ENCODE results near the gene SLC7A1.
A peak's percentile ranks its signal among the peaks of the same experiment; 100 is the strongest.

The SLC7A1 gene

DNA sequence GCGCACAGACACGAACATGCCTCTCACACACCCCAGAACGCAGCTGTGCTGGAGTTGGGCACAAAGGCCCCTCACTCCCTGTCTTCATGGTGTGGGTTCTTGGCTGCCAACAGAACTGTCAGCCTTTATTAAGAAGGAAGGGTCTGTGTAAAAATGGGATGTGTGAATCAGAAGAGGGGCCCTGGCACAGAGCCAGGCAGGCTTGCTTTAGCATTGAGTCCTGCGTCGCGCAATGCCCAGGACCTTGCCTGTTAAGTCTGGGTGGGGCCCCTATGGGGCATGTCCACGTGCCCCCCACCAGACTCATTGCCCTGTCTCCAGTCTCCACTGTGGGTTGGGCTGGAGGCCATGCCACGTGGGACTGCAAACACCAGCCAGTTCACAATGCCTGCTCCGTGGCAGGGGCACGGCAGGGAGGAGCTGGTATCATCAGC, 84.8 kb downstream of the SLC7A1 start:
- no peak for DNase-seq (ENCODE audit: low spot score)

DNA sequence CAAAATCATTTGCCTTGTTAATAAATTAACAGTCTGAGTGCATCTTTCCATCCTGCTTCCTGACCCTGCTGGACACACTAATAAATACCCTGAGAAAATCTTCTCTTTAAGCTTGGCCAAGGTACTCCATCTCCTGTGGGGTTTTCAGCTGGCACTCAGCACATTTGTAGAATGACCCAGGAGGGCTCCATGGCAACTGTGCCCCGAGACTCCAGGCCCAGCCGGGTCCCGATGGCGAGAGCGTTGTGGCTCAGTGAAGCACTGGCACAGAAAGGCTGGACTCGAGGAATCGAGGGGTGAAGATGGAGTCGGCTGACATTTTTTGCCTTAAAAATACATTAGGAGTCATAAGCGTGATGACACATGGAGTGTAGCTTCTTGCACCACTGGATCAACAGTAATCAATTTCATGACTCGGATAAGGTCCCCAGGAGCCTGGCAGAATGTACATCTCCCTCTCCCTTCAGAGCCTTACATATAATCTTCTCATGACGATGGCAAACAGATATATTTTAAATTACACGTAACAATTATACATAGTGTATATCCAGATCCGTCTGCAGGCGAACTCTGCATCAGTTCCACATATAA, 85.4 kb downstream of the SLC7A1 start:
- DNase-seq (ENCODE audit: low spot score): no peak

DNA sequence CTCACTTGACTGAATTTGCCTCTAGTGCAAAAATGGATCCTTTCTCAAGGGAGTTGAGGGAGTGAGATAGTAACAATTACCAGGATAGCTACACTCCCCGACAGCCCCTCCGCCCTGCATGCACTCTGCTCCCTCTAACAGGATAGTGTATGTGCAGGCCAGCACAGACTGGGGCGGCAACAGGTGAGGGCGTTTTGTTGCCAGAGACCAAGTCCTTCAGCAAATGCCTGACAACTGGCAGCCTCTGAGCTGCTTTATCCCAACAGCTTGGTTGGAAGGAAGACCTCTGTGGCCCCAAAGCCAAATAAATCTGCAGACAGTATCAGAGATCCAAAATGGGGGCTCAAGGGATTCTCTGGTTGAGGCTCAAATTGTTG, 86.6 kb downstream of the SLC7A1 start:
- no peak for DNase-seq (ENCODE audit: low spot score)

DNA sequence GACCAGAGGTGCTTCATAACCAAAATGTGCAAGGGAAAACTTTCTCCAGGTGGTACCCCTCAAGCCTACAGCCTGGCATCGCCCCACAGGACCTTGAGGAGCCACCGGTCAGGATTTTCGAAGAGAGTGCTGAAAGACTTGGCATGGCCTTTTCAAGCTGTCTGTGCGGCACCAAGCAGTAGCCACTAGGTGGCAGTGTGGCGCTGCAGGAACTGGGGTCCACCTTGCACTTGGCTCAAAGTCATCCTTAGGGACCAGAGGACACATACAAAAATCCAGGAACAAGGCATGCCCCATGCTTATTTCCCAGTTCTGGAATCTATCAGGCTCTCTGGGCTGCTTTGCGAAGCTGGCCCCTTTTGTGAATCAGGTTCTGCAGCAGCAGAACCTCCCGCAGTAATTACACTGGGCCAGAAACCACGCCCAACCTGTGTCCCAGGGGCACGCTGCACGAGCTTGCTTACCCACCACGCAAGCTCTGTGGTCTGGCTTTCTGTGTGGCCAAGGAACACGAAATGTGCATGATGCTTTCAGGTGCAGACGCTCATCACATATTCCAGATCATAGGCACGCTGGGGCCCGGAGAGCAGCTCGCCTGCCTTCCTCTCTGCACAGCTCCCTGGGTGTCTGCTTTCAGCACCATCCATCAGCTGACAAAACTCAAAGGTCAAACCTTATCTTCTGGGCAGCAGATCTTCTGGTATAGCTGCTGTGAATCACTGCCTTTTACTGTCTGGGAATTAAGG, 87.2 kb downstream of the SLC7A1 start:
- peak; percentile 91 for DNase-seq (ENCODE audit: low spot score)

DNA sequence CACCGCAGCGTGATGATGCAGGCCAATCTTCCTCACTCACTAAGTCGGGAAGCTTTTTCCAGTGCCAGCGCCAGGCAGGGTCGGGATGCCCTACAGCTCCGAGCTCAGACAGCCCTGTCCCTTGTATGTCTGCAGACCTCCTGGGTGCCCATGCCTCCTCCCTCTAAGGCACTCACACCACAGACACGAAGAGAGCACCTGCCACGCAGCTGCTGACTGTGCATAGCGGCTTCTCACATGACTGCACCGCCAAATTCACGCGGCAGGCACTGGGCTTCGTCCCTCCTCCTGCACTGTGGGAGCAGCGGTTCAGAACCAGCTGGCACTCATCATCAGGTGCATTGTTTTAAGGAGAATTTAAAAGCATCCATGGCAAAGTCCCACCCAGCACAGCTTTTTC, 88.1 kb downstream of the SLC7A1 start:
- DNase-seq (ENCODE audit: low spot score): no peak

DNA sequence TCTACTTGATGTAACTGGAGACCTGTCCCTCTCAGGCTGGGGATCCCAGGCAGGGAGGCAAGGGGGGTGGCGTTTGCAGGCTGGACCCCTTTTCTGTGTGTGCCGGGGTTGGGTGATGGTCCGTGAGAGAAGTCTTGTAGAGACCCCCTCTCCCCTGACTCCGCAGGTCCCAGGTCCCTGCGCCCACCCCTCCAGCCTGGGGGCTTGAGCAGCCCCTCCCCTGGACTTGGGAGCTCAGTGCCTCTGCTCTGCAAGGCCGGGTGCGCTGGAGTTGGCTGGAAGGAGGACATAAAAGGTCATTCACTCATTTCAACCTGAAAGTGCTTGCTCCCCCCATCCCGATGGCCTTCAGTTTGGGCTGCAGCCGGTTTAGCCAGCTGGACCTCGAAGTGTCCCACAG, 89.5 kb downstream of the SLC7A1 start:
- no peak for DNase-seq (ENCODE audit: low spot score)

DNA sequence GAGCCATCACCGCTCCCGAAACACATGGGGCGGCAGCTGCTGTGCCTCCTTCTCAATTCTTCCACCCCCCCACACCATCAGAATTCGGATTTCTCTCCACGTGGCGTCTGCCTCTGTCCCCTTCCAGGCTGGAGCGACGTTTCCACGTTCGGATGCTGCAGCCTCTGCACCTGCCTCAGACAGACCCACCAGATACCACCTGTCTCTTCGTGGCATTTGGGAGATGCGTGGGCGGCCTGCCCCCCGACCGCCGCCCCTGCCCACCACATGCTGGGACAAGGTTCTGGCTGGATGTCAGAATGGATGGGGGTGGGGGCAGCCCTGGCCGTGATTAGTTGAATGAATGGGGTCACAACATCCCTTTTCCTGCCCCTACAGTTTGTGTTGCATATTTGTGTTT, 90.0 kb downstream of the SLC7A1 start:
- DNase-seq (ENCODE audit: low spot score): no peak

DNA sequence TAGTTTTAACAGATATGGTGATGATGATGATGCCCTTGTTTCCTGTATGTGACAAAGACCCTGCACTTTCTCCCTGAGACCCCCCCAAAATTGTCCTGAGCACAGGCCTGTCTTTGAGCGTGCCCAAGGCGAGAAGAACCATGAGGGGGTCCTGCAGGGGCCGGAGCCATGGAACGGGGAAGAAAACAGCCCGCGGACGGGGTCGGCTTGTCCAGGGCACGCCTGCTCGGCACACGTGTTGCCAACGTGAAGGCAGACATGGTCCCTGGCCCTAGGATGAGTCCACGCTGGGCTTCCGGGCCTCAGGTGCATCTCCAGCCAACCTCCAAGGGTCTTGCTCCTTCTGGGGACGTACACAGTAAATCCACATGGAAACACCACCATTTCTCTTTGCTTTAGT, 90.8 kb downstream of the SLC7A1 start:
- no peak for DNase-seq (ENCODE audit: low spot score)

DNA sequence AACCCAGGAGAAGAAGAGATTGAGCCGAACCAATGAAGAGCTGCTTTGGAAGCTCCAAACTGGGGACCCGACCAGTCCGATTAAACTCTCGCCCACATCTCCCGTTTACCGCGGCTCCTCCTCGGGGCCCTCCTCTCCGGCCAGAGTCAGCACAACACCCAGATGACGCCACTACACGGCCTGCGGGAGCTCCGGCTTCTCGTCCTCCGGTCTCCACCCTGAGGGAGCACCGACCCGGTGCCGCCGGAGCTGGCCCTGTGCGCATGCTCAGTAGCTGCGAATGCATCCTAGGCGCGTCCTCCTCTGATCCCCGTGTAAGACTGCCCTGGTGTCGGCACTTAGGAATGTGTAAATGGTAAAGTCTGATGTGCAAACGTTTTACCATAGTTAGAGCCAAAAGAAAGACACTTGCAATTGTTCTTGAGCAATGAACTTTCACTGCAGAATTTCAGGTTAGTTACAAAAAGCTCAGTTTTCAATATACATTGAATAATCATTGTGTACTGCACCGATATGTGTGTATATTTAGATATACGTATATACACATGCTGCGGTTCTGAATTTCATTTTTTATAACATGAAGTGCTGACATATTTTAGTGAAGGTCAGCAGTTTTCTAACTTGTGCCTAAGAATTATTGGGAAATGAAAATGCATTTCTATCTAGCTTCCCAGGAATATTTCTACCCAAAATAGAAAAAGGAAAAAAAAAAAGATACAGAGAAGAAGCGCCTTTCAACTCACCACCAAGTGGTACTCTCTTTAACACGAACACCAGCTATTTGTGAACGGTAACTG, 92.2 kb downstream of the SLC7A1 start:
- peak; percentile 86 for DNase-seq (ENCODE audit: low spot score)

DNA sequence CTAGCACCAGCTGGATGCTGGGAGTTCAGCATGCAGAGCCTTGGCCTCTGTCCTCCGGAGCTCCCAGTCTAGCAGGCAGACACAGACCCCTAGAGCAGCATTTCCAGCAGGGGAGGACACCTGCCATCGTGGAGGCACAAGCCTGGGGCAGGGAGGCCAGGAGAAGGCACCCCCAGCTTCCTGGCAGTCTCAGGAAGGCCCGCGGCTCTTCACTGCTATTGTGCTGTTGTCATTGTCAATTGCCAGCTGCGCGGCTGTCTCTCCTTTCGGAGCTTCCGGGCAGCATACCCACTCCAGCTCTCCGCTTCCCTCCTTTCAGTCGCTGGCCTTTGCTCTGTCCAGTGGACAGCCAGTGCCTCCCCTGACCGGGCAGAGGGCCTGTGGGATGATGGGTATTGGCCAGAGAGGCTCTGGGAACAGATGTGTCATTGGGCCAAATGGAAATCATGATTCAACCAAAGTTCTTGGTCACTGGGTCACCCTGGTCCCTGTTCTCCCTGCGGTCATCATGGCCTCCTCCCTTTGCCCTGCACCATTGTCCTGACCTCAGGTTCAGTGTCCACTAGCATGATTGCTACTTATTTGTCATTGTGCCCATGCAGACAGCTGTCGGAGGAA, 93.0 kb downstream of the SLC7A1 start:
- no peak for DNase-seq (ENCODE audit: low spot score)

DNA sequence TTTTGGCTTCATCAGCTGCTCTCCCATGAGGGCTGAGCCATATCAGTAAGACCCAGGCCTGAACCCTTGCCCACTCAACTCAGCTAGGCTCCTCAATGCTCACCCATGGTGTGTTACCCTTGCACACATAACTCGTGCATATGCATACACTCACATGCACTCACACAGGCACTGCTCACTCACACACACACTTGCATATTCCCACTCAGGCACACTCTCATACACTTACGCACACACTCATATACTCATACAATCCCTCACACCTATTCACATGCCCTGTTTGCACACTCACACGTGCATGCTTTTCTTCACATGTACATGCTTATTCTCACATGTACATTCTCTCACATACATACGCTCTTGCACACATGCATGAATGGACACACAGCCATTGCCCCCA, 93.8 kb downstream of the SLC7A1 start:
- DNase-seq (ENCODE audit: low spot score): no peak

DNA sequence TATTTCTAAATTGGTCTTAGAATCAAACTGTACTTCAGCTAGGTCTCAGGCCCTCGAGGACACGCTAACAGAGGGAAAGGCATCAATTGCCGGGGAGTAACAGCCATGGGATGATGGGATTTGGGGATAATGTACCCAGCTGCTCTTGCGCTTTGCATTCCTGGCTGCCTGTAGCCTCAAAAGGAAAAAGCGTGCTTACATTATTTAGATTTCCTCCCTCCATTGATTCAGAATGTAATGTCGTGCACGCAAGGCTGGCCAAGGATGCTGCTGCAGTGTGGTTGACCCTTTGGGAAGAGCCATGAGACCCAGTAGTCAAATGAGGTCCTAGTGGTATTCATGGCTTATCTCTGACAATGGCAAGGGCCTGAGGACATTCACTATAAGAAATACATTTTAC, 95.1 kb downstream of the SLC7A1 start:
- no peak for DNase-seq (ENCODE audit: low spot score)

DNA sequence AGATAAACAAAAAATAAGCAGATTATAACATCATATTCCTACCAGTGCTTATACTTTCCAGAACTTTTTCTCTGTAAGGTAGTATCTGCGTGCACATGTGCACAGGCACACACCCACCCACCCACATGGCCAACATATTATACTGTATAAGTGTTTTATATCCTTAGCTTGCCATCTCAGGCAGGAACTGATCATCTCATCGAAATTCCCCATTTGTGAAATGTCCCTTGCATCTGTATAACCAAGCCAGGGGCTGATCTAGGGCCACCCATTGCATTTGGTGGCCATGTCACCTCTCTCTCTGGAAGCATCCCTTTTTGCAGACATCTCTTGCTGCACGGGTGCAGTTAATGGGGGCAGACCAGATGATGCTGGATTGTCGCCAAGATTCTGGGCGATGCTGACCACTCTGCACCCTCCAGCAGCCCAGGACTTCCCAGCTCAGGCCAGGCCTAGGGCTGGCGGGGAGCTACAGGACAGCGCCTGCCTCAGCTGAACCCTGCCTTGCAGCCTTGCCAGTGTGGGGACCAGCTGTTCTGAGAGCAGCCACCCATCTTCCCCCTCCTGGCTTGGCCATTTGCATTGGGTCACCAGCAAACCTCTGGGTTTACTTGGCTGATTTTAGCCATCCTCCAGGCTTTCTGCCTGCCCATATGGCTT, 95.9 kb downstream of the SLC7A1 start:
- no peak for DNase-seq (ENCODE audit: low spot score)

DNA sequence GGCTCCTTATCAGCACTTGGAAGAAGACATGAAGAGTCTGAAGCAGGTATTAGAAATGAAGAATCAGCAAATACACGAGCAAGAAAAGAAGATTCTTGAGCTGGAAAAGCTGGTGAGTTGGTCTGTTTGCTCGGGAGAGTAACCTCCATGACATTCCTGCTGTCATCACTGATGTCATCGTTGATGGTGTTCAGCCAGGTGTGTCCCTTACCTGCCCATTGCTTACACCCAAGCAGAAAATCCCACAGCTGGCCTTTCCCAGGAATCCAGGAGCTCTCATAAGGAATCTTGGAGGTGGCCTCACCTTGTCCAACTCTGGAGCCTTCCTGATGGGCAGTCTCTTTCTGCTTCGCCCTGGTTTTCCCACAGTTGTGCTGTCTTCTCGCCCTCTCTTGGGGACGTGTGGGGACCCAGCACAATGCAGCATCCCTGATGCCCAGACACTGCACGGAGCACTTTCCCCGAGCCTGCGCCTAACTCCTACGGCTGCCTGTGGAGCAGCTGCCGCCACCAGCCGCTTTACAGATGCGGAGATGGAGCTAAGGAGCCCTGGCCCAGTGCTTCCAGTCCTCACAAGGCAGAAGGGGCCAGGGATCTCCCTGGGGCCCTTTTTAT, 97.0 kb downstream of the SLC7A1 start:
- DNase-seq (ENCODE audit: low spot score): no peak

DNA sequence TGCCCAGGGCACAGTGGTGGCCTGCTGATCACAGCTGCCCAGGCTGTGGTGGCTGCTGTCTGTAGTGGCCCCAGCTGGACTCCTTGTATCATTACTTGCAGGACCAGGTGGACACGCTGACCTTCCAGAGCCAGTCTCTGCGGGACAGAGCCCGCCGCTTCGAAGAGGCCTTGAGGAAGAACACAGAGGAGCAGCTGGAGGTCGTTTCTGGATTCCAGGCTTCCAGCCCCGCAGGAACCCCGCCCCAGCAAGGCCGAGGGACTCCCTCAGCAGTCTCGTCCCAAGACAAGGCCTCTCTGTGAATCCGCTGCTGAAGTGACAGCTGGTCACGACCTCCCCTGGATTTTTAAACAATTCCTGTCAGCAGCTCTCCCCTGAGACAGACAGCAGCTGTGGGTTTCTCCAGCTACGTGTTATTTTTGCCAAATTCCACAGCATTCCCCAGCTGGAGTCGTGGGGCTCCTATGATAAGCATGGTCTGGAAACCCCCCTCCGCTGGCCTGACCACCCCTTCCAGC, 98.3 kb downstream of the SLC7A1 start:
- peak; percentile 36 for DNase-seq (ENCODE audit: low spot score)

DNA sequence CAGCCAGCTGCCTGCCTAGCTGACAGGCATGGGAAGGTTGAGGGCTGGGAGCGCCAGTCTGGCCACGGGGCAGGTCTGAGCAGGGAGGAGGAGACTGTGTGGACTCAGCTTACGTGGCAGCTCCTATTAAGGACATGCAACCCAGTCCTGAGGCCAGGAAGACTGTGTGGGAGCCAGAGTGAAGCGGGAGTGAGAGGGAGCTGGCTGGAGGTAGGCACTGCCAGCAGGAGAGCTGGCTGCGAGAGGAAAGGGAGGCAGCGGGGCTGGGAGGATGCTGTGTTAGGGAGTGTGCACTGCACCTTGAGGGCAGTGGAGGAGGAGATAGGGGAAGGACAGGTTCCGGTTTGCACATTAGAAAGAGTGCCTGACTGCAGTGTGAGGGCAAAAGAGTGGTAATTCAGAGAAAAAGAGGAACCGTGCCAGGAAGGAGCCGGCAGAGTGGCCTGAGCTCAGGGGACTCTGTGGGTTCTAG, 99.2 kb downstream of the SLC7A1 start:
- DNase-seq (ENCODE audit: low spot score): peak; percentile 42

DNA sequence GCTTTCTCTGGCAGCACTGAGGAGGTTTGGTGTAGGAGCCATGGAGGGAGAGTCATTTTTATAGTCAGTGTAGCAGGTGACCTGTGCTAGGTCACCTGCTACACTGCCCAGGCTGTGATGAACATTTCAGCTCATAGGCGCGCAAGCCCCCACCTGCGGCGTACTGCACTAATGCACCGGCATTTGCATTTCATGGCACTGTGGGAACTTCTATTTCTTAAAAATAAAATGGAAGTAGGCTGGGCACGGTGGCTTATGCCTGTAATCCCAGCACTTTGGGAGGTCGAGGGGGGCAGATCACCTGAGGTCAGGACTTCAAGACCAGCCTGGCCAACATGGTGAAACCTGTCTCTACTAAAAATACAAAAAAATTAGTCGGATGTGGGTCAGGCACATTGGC, 101.0 kb downstream of the SLC7A1 start:
- no peak for DNase-seq (ENCODE audit: low spot score)

DNA sequence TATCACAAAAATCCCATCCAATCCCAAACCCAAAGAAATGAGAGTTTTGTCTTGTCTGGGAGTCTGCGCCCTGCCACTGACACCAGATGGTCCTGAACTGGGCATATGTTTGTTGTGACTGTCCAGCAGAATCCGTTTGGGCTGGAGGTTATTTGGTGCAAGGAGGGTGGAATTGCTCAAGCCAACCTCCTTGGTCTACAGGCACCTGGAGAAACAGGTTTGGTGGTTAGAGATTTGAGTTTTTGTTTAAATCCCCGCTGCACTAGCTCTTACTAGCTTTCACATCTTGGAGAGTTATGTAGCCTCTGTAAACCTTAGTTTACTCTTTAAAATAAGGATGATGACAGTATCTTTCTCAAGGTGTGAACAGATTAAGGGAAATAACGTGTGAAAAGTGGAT, 101.7 kb downstream of the SLC7A1 start:
- no peak for DNase-seq (ENCODE audit: low spot score)

DNA sequence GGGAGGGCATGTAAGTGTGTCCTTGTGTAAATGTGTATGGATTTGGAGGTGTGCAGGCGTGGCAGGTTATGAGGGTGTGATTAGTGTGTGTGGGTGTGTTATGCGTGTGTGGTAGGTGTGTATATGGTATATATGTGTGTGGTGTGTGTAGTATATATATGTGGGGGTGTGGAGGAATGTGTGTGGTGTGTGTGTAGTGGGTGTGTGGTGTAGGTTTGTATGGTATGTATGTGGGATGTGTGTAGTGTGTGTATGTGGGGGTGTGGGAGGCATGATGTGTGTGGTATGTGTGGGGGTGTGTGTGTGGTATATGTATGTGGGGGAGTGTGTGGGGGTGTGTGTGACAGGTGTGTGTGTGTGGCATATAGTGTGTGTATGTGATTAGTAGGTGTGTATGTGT, 104.2 kb downstream of the SLC7A1 start:
- no peak for DNase-seq (ENCODE audit: low spot score)

DNA sequence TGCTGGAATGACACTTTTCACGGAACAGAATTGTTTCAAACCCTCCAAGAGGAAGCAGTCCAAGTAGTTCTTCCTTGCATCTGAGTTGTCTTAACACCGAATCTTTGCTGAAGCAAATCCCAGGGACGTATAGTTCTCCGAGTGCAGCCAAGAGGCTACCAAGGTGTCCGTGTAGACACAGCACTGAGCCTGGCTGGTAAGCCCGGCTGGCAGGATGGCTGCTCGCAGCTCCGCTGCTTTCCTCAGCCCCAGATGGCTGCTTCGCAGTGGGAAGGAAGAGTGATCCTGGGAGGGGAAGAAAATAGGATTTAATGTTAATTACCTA, 105.0 kb downstream of the SLC7A1 start:
- DNase-seq (ENCODE audit: low spot score): no peak

Measured in iPS-NIHi11 (cell line).